A673 (cell line): ENCODE results near the gene VARS2. TPM values are rescaled to one million over a fixed set of nuclear protein-coding genes. Genes with fewer than 3 reads are reported as not detected.

Source experiments
- BruUV-seq: library from RNA; stranded (reverse); fragments of 400-500 nt; replicated peaks from 2 replicates; lab custom pipeline; 2021; lab: Mats Ljungman, UMichigan
- CTCF ChIA-PET: fragments of 300-600 bp; sonication (Branson Sonifier 250); formaldehyde crosslinking; loops from one replicate; lab custom pipeline; 2022; ENCODE audit warnings: antibody characterized with exemption; lab: Charles Lee
- POLR2A ChIA-PET: fragments of 300-600 bp; sonication (Branson Sonifier 250); formaldehyde crosslinking; loops from one replicate; lab custom pipeline; 2022; ENCODE audit warnings: antibody characterized with exemption; ENCODE audit not compliant: low non-redundant PET; lab: Charles Lee
- DNase-seq: peaks from one replicate; pipeline ENCODE4 v3.0.0-alpha.2; 2015; ENCODE audit warnings: low spot score
- H3K27ac ChIP-seq: fragments of 200-600 bp; sonication (generic); 2 replicates; pipeline ENCODE4 v1.5.1; 2016; ENCODE audit warnings: mixed run types, low read depth, mild to moderate bottlenecking, mixed read lengths, antibody characterized with exemption, low read length; ENCODE audit not compliant: poor library complexity, severe bottlenecking
- H3K27me3 ChIP-seq: fragments of 200-600 bp; sonication (generic); replicated peaks from 2 replicates; pipeline ENCODE4 v1.6.1; 2017; ENCODE audit warnings: mixed run types, low read depth, mild to moderate bottlenecking, mixed read lengths, antibody characterized with exemption, low read length; ENCODE audit not compliant: insufficient read depth, poor library complexity
- H3K36me3 ChIP-seq: fragments of 200-600 bp; sonication (generic); 2 replicates; pipeline ENCODE4 v1.6.1; 2016; ENCODE audit warnings: mixed run types, mild to moderate bottlenecking, mixed read lengths, antibody characterized with exemption, low read length; ENCODE audit not compliant: insufficient read depth, poor library complexity, severe bottlenecking
- H3K4me1 ChIP-seq: fragments of 200-600 bp; sonication (generic); 2 replicates; pipeline ENCODE4 v1.6.1; 2017; ENCODE audit warnings: mixed run types, mild to moderate bottlenecking, mixed read lengths, antibody characterized with exemption, low read length; ENCODE audit not compliant: insufficient read depth, poor library complexity, severe bottlenecking
- H3K4me3 ChIP-seq: fragments of 200-600 bp; sonication (generic); 2 replicates; pipeline ENCODE4 v1.5.1; 2016; ENCODE audit warnings: low read depth, mixed run types, mild to moderate bottlenecking, mixed read lengths, low read length; ENCODE audit not compliant: poor library complexity, severe bottlenecking
- H3K9me3 ChIP-seq: fragments of 200-600 bp; sonication (generic); 2 replicates; pipeline ENCODE4 v1.6.1; 2016; ENCODE audit warnings: mixed run types, low read depth, mild to moderate bottlenecking, mixed read lengths, antibody characterized with exemption, low read length; ENCODE audit not compliant: poor library complexity, severe bottlenecking
- CTCF ChIP-seq: fragments of 300-800, 200-600 bp; sonication (generic); conservative IDR thresholded peaks from 2 replicates; pipeline ENCODE4 v1.5.1; 2017; ENCODE audit warnings: low read depth, mild to moderate bottlenecking, antibody characterized with exemption, low read length, moderate library complexity, mixed read lengths
- EZH2 ChIP-seq: fragments of 200-600 bp; sonication (generic); IDR thresholded peaks from 2 replicates; pipeline ENCODE4 v1.6.1; 2017; ENCODE audit warnings: borderline replicate concordance, low read depth, mild to moderate bottlenecking, mixed read lengths, antibody characterized with exemption, low read length; ENCODE audit not compliant: poor library complexity, severe bottlenecking
- intact Hi-C: fragments of 100-400 bp; cut with micrococcal nuclease; formaldehyde crosslinking; loops from one replicate; pipeline ENCODE4 v1.10.0; 2022; ENCODE audit not compliant: unreplicated experiment
- total RNA-seq: library from RNA; stranded (reverse); gene quantifications from 2 replicates; pipeline ENCODE4 v1.2.3, GENCODE V29; 2021

VARS2 gene
- total RNA-seq, 1 experiment from 2014 or later, result 48.4 TPM

GRCh38 chr6:30960907-30961673 lies 47.1 kb downstream of the VARS2 start:
- CTCF ChIA-PET, result interaction anchor here (0.6 kb wide), 1 partner anchor 134 kb away, joined by 4 read pairs; no protein-coding TSS in a partner anchor
- Histone ChIP-seq H3K4me1 (peaks cover 18% of the 10 kb centered on the region), H3K4me3 (no peak overlapping the region), H3K27me3 (no peaks in the 10 kb centered on the region), H3K36me3 (no peaks in the 10 kb centered on the region), H3K9me3 (no peaks in the 10 kb centered on the region), H3K27ac (no peak overlapping the region)
- TF ChIP-seq CTCF (no peak), EZH2 (no peak)
- no TSS peak for BruUV-seq
- POLR2A ChIA-PET, result no interaction called here
- intact Hi-C loops, result no loop called here
- peak; percentile 27 for DNase-seq

DNA sequence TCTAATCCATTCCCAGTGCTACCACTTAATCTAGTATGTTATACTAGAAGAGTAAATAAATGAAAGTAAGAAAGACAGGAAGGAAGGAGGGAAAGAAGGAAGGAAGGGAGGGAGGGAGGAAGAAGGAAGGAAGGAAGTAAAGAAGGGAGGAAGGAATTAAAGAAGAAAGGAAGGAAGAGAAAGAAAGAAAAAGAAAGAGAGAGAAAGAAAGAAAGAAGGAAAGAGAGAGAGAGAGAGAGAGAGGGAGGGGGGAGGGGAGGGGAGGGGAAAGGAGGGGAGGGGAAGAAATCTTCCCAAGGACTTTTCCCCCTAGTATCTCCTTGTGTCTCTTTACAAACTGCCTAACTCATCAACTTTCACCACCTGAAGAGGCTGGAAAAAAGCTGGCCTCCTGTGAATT lies 48.7 kb downstream of the VARS2 start:
- CTCF ChIA-PET, result no interaction called here
- Histone ChIP-seq H3K9me3 (no peaks in the 10 kb centered on the region), H3K27me3 (no peaks in the 10 kb centered on the region), H3K36me3 (no peaks in the 10 kb centered on the region), H3K4me1 (peaks cover 10% of the 10 kb centered on the region), H3K27ac (no peak overlapping the region), H3K4me3 (no peak overlapping the region)
- no TSS peak for BruUV-seq
- TF ChIP-seq CTCF (no peak), EZH2 (no peak)
- intact Hi-C loops, result no loop called here
- POLR2A ChIA-PET, result no interaction called here
- no peak for DNase-seq

- POLR2A ChIA-PET, result no interaction called here
- DNase-seq, result no peak
- Histone ChIP-seq H3K36me3 (no peaks in the 10 kb centered on the region), H3K4me1 (peaks cover 10% of the 10 kb centered on the region), H3K27me3 (no peaks in the 10 kb centered on the region), H3K9me3 (no peaks in the 10 kb centered on the region), H3K27ac (no peak overlapping the region), H3K4me3 (no peak overlapping the region)
- CTCF ChIA-PET, result no interaction called here
- no peak for TF ChIP-seq CTCF
- TF ChIP-seq EZH2, result no peak
- no TSS peak for BruUV-seq
- intact Hi-C loops, result no loop called here
These were observed 49.6 kb downstream of the VARS2 start for GRCh38 chr6:30963641-30964040.
